ENCODE results near the gene NINJ2. TPM values are rescaled to one million over a fixed set of nuclear protein-coding genes. Genes with fewer than 3 reads are reported as not detected.

NINJ2 gene
- total RNA-seq, 1 donor from 2014 or later = not detected

GRCh38 chr12:538731-539539 is 124.3 kb downstream of the NINJ2 start:
- peak; percentile 47 for DNase-seq (ENCODE audit: low read depth)
- H3K4me3 ChIP-seq (ENCODE audit: low read depth, low read length) = no peak overlapping the region
- TF ChIP-seq, protein P1, sequence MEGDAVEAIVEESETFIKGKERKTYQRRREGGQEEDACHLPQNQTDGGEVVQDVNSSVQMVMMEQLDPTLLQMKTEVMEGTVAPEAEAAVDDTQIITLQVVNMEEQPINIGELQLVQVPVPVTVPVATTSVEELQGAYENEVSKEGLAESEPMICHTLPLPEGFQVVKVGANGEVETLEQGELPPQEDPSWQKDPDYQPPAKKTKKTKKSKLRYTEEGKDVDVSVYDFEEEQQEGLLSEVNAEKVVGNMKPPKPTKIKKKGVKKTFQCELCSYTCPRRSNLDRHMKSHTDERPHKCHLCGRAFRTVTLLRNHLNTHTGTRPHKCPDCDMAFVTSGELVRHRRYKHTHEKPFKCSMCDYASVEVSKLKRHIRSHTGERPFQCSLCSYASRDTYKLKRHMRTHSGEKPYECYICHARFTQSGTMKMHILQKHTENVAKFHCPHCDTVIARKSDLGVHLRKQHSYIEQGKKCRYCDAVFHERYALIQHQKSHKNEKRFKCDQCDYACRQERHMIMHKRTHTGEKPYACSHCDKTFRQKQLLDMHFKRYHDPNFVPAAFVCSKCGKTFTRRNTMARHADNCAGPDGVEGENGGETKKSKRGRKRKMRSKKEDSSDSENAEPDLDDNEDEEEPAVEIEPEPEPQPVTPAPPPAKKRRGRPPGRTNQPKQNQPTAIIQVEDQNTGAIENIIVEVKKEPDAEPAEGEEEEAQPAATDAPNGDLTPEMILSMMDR (conservative IDR thresholded peaks at IDR 0.05; ENCODE audit: low read depth, low read length) = no peak

GRCh38 chr12:537772-538171 is 125.5 kb downstream of the NINJ2 start:
- no peak overlapping the region for H3K4me3 ChIP-seq (ENCODE audit: low read depth, low read length)
- TF ChIP-seq, protein P1 (conservative IDR thresholded peaks at IDR 0.05; ENCODE audit: low read depth, low read length) = no peak
- no peak for DNase-seq (ENCODE audit: low read depth)

GRCh38 chr12:536751-537245 is 126.4 kb downstream of the NINJ2 start:
- no peak for DNase-seq (ENCODE audit: low read depth)
- TF ChIP-seq, protein P1 (conservative IDR thresholded peaks at IDR 0.05; ENCODE audit: low read depth, low read length) = no peak

GRCh38 chr12:535396-535795 is 127.8 kb downstream of the NINJ2 start:
- DNase-seq (ENCODE audit: low read depth) = no peak
- TF ChIP-seq, protein P1 (conservative IDR thresholded peaks at IDR 0.05; ENCODE audit: low read depth, low read length) = no peak
- no peak overlapping the region for H3K4me3 ChIP-seq (ENCODE audit: low read depth, low read length)

More at GRCh38 chr12:536751-537245, 126.4 kb downstream of the NINJ2 start:
- no peak overlapping the region for H3K4me3 ChIP-seq (ENCODE audit: low read depth, low read length)

DNA sequence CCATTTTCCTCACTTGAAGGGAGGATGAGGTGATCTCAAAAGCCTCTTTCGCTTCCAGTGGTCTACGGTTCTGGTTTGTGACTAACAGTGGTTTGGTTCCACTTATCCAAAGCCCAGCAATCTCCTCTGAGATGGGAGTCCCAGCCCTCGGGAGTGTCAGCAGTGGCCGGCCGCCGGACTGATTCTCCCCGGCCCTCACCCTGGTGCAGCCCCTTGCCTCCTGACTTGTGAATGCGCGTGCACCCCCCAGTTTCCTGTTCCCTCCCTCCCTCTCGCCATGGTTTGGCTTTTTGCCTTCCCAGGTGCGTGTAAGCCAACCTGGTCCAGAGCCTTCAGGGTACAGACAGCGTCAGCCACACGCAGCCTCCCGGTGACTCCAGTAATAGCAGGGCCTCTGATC is 129.0 kb downstream of the NINJ2 start:
- TF ChIP-seq, protein P1 (conservative IDR thresholded peaks at IDR 0.05; ENCODE audit: low read depth, low read length) = no peak
- no peak for DNase-seq (ENCODE audit: low read depth)
- no peak overlapping the region for H3K4me3 ChIP-seq (ENCODE audit: low read depth, low read length)

- H3K4me3 ChIP-seq (ENCODE audit: low read depth, low read length) = no peak overlapping the region
- TF ChIP-seq, protein P1 (conservative IDR thresholded peaks at IDR 0.05; ENCODE audit: low read depth, low read length) = no peak
- DNase-seq (ENCODE audit: low read depth) = no peak
These were observed 129.5 kb downstream of the NINJ2 start for GRCh38 chr12:533718-534117.

Data from epithelial cell of proximal tubule (primary cell).